GM12875 (cell line): ENCODE measurements around the gene LHPP.

Experiments used
- H3K4me3 ChIP-seq: one replicate; pipeline ENCODE4 v1.5.1; 2011; ENCODE audit warnings: low read depth, low read length, control low read depth
- CTCF ChIP-seq: IDR thresholded peaks from 2 replicates; pipeline ENCODE4 v1.5.1; 2011; ENCODE audit warnings: low read depth, mild to moderate bottlenecking, control low read depth, inconsistent platforms, low read length, moderate library complexity, borderline replicate concordance; ENCODE audit not compliant: insufficient read depth

The LHPP gene

DNA sequence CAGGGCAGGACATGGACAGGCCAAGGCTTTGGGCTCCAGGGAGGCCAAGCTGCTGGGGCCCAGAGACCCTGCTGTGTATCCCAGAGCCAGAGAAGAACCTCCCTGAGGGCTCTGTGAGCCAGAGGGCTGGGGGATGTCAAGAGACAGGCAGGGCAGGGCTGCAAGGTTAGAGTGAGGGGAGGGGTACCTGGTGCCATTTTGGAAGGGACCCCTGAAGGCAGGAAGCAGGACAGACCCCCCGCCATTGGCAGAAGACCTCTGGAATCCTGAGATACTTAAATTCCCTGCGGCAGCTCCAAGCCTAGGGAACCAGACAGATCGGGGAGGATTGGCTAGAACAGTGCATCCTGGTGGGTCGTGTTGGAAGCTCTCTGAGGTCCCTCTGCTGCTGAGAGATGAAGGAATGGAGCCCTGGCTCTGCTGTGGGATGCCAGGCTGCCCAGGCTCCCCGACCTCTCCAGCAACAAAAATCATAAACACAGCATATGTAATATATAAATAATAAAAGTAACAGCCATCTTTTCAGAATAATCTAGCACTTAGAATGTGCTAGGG lies 75.0 kb downstream of the LHPP start:
- no peak for TF ChIP-seq CTCF
- H3K4me3 ChIP-seq: no peak overlapping the region

GRCh38 chr10:124537166-124537725 lies 75.6 kb downstream of the LHPP start:
- no peak overlapping the region for H3K4me3 ChIP-seq
- TF ChIP-seq CTCF: no peak

DNA sequence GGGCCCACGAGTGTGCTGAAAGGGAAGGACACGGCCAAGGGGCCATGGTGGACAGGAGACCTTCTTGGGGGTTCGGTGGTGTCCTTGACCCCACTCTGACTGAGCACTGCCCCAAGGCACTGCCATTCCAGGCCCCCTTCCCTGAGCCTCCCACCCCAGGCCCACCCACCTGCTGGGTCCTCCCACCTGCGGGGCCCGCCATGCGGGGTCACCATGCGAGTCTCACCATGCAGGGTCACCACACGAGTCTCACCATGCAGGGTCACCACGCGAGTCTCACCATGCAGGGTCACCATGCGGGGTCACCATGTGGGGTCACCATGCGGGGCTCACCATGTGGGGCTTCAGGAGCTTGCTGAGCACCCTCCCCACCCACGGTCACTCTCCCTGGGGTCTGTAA lies 76.3 kb downstream of the LHPP start:
- no peak overlapping the region for H3K4me3 ChIP-seq
- TF ChIP-seq CTCF: no peak

DNA sequence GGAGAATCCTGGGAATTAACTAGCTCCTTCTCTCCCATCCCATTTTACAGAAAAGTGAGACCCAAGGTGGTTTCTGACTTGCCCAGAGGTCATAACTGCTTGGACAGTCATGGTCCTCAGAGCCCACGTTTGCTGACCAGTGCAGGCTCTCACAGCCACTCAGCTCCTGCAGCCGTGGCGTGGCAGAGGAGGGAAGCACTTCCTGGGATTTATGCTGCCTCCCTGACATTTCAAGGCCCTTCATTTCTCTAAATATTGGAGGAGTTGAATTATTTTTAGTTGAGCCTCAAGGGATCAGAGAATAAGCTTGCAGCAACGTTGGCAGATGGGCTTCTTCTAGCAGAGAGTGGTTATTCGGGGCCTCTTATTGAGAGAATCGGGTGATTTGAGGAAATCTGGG lies 77.1 kb downstream of the LHPP start:
- H3K4me3 ChIP-seq: no peak overlapping the region
- TF ChIP-seq CTCF: no peak

DNA sequence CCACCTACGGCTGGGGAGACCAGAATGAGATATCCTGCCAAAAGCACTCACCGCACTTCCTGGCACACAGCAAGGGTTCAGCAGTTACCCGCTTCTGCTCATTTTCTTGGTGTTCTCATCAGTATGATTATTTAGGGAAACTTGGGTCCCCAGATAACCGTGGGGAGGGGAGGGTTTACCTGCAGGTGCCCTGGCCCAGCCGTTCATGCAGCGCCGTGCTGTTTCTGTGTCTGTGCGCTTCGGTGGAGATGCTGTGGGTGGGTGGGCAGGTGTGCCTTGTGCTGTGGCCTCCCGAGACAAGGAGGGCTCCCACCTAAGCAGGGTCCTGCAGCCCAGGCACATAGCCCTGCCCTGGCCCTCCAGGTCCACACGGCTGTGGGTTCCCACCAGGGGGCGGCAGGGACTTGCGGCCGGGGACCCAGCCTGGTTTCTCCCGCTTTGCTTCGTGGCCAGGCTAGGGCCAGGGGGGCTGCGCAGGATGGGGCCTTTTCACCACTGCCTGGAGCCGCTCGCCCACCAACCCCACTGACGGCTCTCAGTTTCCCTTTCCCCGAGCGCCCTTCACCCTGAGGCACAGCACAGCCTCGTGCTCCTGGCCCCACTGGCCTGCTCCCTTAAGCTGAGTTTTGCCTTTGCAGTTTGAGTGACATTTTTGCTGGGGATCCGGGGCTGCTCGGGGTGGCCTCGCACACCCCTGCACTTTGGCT lies 78.5 kb downstream of the LHPP start:
- no peak overlapping the region for H3K4me3 ChIP-seq
- peak; percentile 85 for TF ChIP-seq CTCF

GRCh38 chr10:124541076-124541903 lies 79.7 kb downstream of the LHPP start:
- TF ChIP-seq CTCF: no peak
- no peak overlapping the region for H3K4me3 ChIP-seq
